ENCODE results near the gene UVSSA. TPM values are rescaled to one million over a fixed set of nuclear protein-coding genes. Genes with fewer than 3 reads are reported as not detected.

The UVSSA gene
- total RNA-seq, 3 donors from 2014 or later (not counting 1 experiment from before 2014, with no cell fraction given), result 48.0 to 59.4 (median 56.4) TPM

DNA sequence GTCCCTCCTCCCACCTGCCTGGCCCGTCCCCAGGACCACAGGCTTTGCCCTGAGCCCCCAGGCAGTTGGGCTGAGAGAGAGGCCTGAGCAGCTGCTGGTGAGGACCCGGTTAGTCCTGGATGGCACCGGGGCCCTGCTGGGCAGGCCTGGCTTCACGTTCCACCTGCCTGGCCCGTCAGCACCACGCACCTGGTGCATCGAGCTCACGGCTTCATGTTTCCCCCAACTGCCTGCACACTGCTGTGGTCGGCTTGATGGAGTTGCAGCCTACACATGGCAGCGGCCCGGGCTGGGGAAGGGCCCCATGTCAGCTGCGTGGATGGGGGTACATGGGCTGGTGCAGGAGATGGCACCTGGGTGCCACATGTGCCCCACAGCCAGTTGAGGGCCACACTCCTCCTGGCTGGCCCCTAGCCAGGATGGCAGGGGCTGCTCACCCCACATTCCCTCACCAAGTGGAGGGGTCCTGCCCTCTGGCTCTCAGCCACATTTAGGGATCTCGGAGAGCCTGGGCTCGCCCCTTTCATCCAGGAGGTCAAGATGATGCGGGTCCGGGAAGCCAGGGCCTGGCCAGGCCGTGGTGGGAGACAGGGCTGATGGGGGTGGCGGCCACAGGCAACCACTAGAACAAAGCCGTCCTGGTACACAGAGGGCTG lies 30.7 kb downstream of the UVSSA start:
- H3K4me1 ChIP-seq (ENCODE audit: control insufficient read depth, insufficient read depth, low read length), result no peaks in the 10 kb centered on the region
- no peaks in the 10 kb centered on the region for H3K36me3 Mint-ChIP-seq
- H3K36me3 ChIP-seq (ENCODE audit: control insufficient read depth, insufficient read depth, low read length), result peaks cover 7% of the 10 kb centered on the region
- 93% methylated on average over 19 of the region's 19 CpGs for whole genome bisulfite sequencing (ENCODE audit: insufficient coverage)
- H3K9me3 ChIP-seq (ENCODE audit: control insufficient read depth, insufficient read depth, low read length), result no peaks in the 10 kb centered on the region
- no peak overlapping the region for H3K4me3 Mint-ChIP-seq
- DNase-seq (no peak), ATAC-seq (no peak)
- no peak overlapping the region for H3K27ac Mint-ChIP-seq
- H3K4me3 ChIP-seq (ENCODE audit: low read length), result no peak overlapping the region
- no peaks in the 10 kb centered on the region for H3K27me3 ChIP-seq (ENCODE audit: control insufficient read depth, insufficient read depth, low read length)
- H3K27me3 Mint-ChIP-seq (ENCODE audit: low read depth in 2 of 2), result no peaks in the 10 kb centered on the region
- H3K27ac ChIP-seq (ENCODE audit: low read length), result no peak overlapping the region
- no peaks in the 10 kb centered on the region for H3K9me3 Mint-ChIP-seq
- H3K4me1 Mint-ChIP-seq, result peaks cover 3 to 4% of the 10 kb centered on the region in 2 donors
- intact Hi-C loops (cut with micrococcal nuclease), result no loop called here
- no peak for TF ChIP-seq CTCF (IDR thresholded peaks at IDR 0.05)

DNA sequence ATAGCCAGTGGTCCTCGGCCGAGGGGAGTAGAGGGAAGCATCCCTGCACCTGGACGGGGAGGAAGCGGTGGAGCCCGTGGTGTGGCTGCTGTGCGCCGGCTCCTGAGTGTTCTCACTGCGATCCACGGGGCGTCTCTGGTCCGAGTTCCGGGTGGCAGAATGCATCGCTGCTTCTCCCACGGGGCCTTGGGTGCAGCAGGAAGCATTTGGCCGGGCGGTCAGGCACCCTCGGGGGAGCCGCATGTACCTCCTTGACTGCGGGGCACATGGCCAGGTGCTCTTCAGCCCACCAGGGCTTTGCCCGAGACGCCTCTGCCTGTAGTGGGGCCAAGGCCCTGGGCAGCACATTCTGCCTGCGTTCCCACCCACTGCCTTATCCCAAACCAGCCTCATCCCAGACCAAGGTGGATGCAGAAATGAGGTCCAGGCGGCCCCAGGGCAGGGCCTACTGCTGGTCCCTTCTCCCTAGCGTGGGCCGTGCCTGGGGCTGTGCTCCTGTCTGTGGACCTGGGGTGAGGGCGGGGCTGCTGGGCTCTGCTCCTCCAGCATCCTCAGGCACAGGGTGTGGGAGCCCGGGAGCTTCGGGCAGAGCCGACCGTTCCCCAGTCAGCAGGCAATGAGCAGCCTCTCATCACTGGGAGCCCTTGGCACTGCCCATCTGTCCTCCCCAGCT lies 31.7 kb downstream of the UVSSA start:
- H3K27ac ChIP-seq (ENCODE audit: low read length), result no peak overlapping the region
- no peaks in the 10 kb centered on the region for H3K27me3 ChIP-seq (ENCODE audit: control insufficient read depth, insufficient read depth, low read length)
- H3K9me3 ChIP-seq (ENCODE audit: control insufficient read depth, insufficient read depth, low read length), result no peaks in the 10 kb centered on the region
- TF ChIP-seq CTCF (IDR thresholded peaks at IDR 0.05), result no peak
- Mint-ChIP-seq H3K27me3 (ENCODE audit: low read depth in 2 of 2) (no peaks in the 10 kb centered on the region), H3K4me3 (no peak overlapping the region), H3K27ac (no peak overlapping the region), H3K9me3 (no peaks in the 10 kb centered on the region), H3K4me1 (no peaks in the 10 kb centered on the region), H3K36me3 (no peaks in the 10 kb centered on the region)
- WGBS (ENCODE audit: insufficient coverage), result 93% methylated on average over 30 of the region's 30 CpGs
- no peak overlapping the region for H3K4me3 ChIP-seq (ENCODE audit: low read length)
- no peaks in the 10 kb centered on the region for H3K4me1 ChIP-seq (ENCODE audit: control insufficient read depth, insufficient read depth, low read length)
- no peak for ATAC-seq
- no peak for DNase-seq
- peaks cover 7% of the 10 kb centered on the region for H3K36me3 ChIP-seq (ENCODE audit: control insufficient read depth, insufficient read depth, low read length)
- intact Hi-C loops (cut with micrococcal nuclease), result no loop called here

DNA sequence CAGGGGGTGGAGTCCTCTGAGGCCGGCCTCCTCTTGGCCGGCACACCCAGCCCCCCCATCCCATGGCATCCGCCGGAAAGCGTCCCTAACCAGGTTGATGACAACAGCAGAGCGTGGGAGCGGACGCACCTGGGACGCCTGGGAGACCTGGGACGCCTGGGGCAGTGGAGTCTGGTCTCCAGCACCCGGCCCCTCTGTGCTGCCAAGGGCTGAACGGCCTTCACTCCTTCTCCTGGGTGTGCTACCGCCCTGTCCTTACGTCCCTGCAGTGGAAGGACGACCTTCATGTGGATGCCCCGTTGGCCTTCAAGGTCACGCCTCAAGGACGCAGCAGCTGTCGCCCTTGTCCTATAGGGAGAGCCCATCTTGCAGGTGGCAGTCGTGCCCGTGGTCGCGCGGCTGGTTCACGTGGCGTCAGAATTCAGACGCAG lies 32.4 kb downstream of the UVSSA start:
- Histone ChIP-seq H3K27ac (ENCODE audit: low read length) (no peak overlapping the region), H3K9me3 (ENCODE audit: control insufficient read depth, insufficient read depth, low read length) (no peaks in the 10 kb centered on the region), H3K4me3 (ENCODE audit: low read length) (no peak overlapping the region), H3K36me3 (ENCODE audit: control insufficient read depth, insufficient read depth, low read length) (peaks cover 10% of the 10 kb centered on the region), H3K4me1 (ENCODE audit: control insufficient read depth, insufficient read depth, low read length) (no peaks in the 10 kb centered on the region), H3K27me3 (ENCODE audit: control insufficient read depth, insufficient read depth, low read length) (no peaks in the 10 kb centered on the region)
- ATAC-seq, result no peak
- Mint-ChIP-seq H3K4me3 (no peak overlapping the region), H3K9me3 (no peaks in the 10 kb centered on the region), H3K36me3 (no peaks in the 10 kb centered on the region), H3K27me3 (ENCODE audit: low read depth in 2 of 2) (no peaks in the 10 kb centered on the region), H3K27ac (no peak overlapping the region), H3K4me1 (no peaks in the 10 kb centered on the region)
- intact Hi-C loops (cut with micrococcal nuclease), result no loop called here
- DNase-seq, result no peak
- 91% methylated on average over 25 of the region's 27 CpGs for WGBS (ENCODE audit: insufficient coverage)
- no peak for TF ChIP-seq CTCF (IDR thresholded peaks at IDR 0.05)
